ENCODE results near the gene METTL25B. TPM values are rescaled to one million over a fixed set of nuclear protein-coding genes. Genes with fewer than 3 reads are reported as not detected.
A peak's percentile ranks its signal among the peaks of the same experiment; 100 is the strongest.

The METTL25B gene
- total RNA-seq, 1 experiment from 2014 or later: 46.0 TPM

DNA sequence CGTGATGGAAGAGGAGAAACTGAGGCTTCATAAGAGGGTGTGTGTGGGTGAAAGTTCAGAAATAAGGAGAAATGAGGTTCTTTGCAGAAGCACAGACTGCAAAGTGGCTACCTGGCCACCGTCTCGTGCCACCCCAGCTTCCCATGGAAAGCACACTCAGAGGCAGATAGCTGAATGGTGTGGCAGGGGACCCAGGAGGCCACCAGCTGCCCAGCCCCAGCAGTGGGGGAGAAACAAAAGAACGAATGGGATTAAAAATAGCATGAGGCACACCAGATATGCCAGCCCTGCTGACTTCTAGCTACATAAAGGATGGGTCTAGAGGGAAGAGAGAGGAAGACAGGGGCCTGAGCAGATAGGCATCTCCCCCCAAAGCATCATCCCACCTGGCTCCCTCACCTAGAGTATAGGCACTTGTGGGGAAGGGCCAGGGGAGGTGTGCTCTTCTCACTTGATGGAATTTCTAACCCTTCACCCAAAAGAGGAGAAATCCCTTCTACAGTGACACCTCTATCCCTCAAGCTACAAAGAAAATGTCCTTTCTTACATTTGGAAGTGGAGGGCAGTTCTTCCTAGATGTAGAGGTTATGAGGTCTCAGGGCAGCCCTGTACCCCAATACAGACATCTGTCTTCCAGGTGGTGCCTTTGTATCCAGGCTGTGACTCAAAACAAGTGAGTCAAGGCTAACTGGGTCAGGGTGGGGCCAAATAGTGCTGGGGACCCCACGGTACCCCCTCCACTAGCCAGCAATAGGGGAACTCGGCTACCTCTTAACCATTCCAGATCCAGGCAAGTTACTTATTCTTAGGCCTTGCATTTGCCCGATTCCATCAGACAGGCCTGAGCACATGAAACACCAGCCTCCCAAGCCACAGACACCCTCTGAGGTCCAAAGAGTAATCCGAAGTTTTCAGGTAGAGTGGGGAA lies 19.7 kb downstream of the METTL25B start:
- Mint-ChIP-seq H3K4me3 (ENCODE audit: unreplicated experiment) (peak overlapping the region; percentile 79), H3K27ac (ENCODE audit: low read depth, unreplicated experiment) (peak overlapping the region; percentile 99), H3K9me3 (ENCODE audit: unreplicated experiment) (no peaks in the 10 kb centered on the region), H3K4me1 (ENCODE audit: insufficient read depth, unreplicated experiment) (peaks cover 61% of the 10 kb centered on the region), H3K36me3 (ENCODE audit: insufficient read depth, unreplicated experiment) (peaks cover 49% of the 10 kb centered on the region), H3K27me3 (ENCODE audit: insufficient read depth, unreplicated experiment) (no peaks in the 10 kb centered on the region)
- POLR2A ChIA-PET: interaction anchor here (0.8 to 10.4 kb wide), 10 partner anchors 9 to 624 kb away, joined by 3 to 375 read pairs (median 4); partner anchors contain the start of genes ISG20L2, MEF2D, METTL25B and PRCC
- CTCF ChIA-PET: interaction anchor here (0.6 to 10.3 kb wide), 9 partner anchors 8 to 387 kb away, joined by 3 to 136 read pairs (median 5); partner anchors contain the start of genes ISG20L2 and METTL25B
- TSS peak; percentile 31 for BruUV-seq (replicated peaks)
- TF ChIP-seq, protein P1, sequence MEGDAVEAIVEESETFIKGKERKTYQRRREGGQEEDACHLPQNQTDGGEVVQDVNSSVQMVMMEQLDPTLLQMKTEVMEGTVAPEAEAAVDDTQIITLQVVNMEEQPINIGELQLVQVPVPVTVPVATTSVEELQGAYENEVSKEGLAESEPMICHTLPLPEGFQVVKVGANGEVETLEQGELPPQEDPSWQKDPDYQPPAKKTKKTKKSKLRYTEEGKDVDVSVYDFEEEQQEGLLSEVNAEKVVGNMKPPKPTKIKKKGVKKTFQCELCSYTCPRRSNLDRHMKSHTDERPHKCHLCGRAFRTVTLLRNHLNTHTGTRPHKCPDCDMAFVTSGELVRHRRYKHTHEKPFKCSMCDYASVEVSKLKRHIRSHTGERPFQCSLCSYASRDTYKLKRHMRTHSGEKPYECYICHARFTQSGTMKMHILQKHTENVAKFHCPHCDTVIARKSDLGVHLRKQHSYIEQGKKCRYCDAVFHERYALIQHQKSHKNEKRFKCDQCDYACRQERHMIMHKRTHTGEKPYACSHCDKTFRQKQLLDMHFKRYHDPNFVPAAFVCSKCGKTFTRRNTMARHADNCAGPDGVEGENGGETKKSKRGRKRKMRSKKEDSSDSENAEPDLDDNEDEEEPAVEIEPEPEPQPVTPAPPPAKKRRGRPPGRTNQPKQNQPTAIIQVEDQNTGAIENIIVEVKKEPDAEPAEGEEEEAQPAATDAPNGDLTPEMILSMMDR (IDR thresholded peaks at IDR 0.05; ENCODE audit: unreplicated experiment): no peak
- intact Hi-C loops (cut with micrococcal nuclease): loop anchor here (10.0 kb wide), 1 partner anchor 243 kb away; the partner anchor contains the start of gene MEF2D
- peak; percentile 61 for DNase-seq (ENCODE audit: unreplicated experiment)

DNA sequence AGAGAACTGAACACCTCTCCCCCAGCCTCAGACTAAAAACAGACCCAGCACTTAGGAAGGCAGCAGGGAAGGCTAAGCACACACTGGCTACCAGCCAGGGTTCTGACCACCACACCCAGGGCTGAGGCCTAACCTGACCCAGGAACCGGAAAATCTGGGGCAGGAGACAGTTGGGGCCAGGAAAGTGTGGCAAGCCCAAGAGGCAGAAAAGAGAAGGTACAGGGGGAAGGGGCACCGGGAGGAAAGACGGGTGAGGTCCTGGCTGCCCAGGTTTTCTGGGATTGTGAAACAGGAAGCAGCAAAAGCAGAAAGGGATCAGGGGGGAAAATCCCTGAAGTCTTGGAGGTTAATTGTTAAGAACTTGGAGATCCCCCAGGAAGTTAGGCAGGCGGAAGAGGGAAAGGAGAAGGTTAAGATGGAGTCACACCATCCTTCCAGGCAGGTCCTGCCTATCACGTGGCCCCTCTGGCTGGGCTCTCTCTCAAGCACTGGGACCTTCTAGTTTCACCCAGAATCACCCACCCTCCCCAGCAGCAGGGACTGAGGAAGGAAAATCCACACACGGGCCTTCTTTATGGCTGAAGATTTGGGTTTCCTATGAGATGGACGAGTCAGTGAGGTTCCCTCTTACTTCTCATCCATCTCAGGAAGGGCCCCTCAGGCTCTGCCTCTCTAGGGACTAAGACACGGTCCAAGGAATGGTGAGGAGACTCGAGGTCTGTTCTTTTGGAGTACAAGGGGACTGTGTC lies 20.6 kb downstream of the METTL25B start:
- no peaks in the 10 kb centered on the region for H3K9me3 Mint-ChIP-seq (ENCODE audit: unreplicated experiment)
- H3K4me3 Mint-ChIP-seq (ENCODE audit: unreplicated experiment): peak overlapping the region; percentile 79
- ChIA-PET POLR2A (interaction anchor here (0.9 to 10.7 kb wide), 8 partner anchors 8 to 625 kb away, joined by 4 to 375 read pairs (median 124); partner anchors contain the start of genes ISG20L2, METTL25B, MRPL24 and PRCC), CTCF (interaction anchor here (1.8 to 10.3 kb wide), 3 partner anchors 21 to 60 kb away, joined by 11 to 136 read pairs (median 23); partner anchors contain the start of genes ISG20L2 and METTL25B)
- TF ChIP-seq, protein P1 (IDR thresholded peaks at IDR 0.05; ENCODE audit: unreplicated experiment): no peak
- peak overlapping the region; percentile 99 for H3K27ac Mint-ChIP-seq (ENCODE audit: low read depth, unreplicated experiment)
- peaks cover 58% of the 10 kb centered on the region for H3K4me1 Mint-ChIP-seq (ENCODE audit: insufficient read depth, unreplicated experiment)
- intact Hi-C loops (cut with micrococcal nuclease): loop anchor here (10.0 kb wide), 1 partner anchor 244 kb away; the partner anchor contains the start of gene MEF2D
- H3K36me3 Mint-ChIP-seq (ENCODE audit: insufficient read depth, unreplicated experiment): peaks cover 41% of the 10 kb centered on the region
- no peaks in the 10 kb centered on the region for H3K27me3 Mint-ChIP-seq (ENCODE audit: insufficient read depth, unreplicated experiment)
- TSS peak; percentile 30 for BruUV-seq (replicated peaks)
- DNase-seq (ENCODE audit: unreplicated experiment): peak; percentile 95

DNA sequence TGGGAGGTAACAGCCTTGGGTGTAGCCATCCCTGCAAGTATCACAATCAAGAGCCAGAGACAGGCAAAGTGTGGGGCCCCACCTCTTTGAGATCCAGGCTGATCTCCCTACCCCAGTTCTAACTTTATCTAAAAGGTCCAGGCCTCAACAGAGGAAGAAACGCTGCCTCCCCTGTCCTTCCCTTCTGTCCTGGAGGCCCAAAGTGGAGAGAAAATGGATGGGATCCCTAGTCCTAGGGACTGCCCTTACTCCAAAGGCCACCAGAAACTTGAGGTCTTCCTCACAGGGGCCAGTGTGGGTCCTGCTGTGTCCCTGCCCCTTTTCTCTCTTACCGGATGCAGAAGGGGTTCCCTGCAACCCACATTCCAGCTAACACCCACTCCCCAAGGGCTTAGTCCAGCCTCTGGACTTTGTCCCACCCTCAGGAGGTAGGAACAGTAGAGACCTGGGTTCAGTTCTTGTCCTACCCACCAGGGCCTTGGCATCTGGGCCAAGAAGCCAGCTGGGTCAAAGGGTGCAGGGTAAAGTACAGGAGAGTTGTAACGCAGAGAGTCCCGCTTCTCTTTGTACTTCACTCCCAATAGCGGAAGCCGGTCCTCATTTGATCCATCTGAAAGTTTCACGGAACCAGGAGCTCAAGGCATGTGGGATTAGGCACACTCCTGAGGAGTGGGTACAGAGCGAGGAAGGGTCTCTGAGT lies 21.3 kb downstream of the METTL25B start:
- intact Hi-C loops (cut with micrococcal nuclease): loop anchor here (1.0 to 10.0 kb wide), 2 partner anchors 18 to 245 kb away; partner anchors contain the start of genes MEF2D and PRCC
- Mint-ChIP-seq H3K36me3 (ENCODE audit: insufficient read depth, unreplicated experiment) (peaks cover 36% of the 10 kb centered on the region), H3K4me3 (ENCODE audit: unreplicated experiment) (peak overlapping the region; percentile 79), H3K9me3 (ENCODE audit: unreplicated experiment) (no peaks in the 10 kb centered on the region), H3K27me3 (ENCODE audit: insufficient read depth, unreplicated experiment) (no peaks in the 10 kb centered on the region), H3K4me1 (ENCODE audit: insufficient read depth, unreplicated experiment) (peaks cover 53% of the 10 kb centered on the region), H3K27ac (ENCODE audit: low read depth, unreplicated experiment) (peak overlapping the region; percentile 99)
- ChIA-PET POLR2A (interaction anchor here (0.6 to 10.7 kb wide), 7 partner anchors 9 to 292 kb away, joined by 3 to 299 read pairs (median 4); partner anchors contain the start of genes ISG20L2, METTL25B, MRPL24 and PRCC), CTCF (interaction anchor here (1.0 to 4.5 kb wide), 3 partner anchors 23 to 468 kb away, joined by 3 to 44 read pairs (median 23); partner anchors contain the start of genes ISG20L2 and METTL25B)
- DNase-seq (ENCODE audit: unreplicated experiment): peak; percentile 39
- TF ChIP-seq, protein P1 (IDR thresholded peaks at IDR 0.05; ENCODE audit: unreplicated experiment): no peak
- no TSS peak for BruUV-seq (replicated peaks)
